Coronary artery (tissue), 2 donors: ENCODE results near the gene LYPD1.

ENCODE experiments used
- DNase-seq: peaks from one replicate; pipeline ENCODE4 v3.0.0-alpha.2; 2017; ENCODE audit warnings: low spot score
- H3K27ac ChIP-seq, 2 donors: fragments of 200-600 bp; sonication (generic); one replicate each; pipeline ENCODE4 v1.5.1; 2016 to 2019
- H3K4me3 ChIP-seq: fragments of 200-600 bp; sonication (generic); 2 replicates; pipeline ENCODE4 v1.5.1; 2016; ENCODE audit warnings: mild to moderate bottlenecking, moderate library complexity
- CTCF ChIP-seq: fragments of 200-600 bp; sonication (generic); IDR thresholded peaks from one replicate; pipeline ENCODE4 v1.5.1; 2019; ENCODE audit warnings: antibody characterized with exemption

LYPD1 gene

GRCh38 chr2:132605236-132606180, 64.5 kb downstream of the LYPD1 start:
- DNase-seq = no peak
- Histone ChIP-seq H3K4me3 (no peak overlapping the region), H3K27ac (no peak overlapping the region)
- TF ChIP-seq CTCF = no peak

- no peak overlapping the region for H3K27ac ChIP-seq
- H3K4me3 ChIP-seq = no peak overlapping the region
- TF ChIP-seq CTCF = no peak
- no peak for DNase-seq
Measured at GRCh38 chr2:132604561-132604960, 65.4 kb downstream of the LYPD1 start.

GRCh38 chr2:132599556-132599955, 70.4 kb downstream of the LYPD1 start:
- H3K27ac ChIP-seq = no peak overlapping the region
- no peak for DNase-seq
- H3K4me3 ChIP-seq = no peak overlapping the region
- no peak for TF ChIP-seq CTCF

- Histone ChIP-seq H3K27ac (no peak overlapping the region), H3K4me3 (no peak overlapping the region)
- no peak for DNase-seq
- no peak for TF ChIP-seq CTCF
Measured at GRCh38 chr2:132598536-132598935, 71.5 kb downstream of the LYPD1 start.

- DNase-seq = no peak
- no peak for TF ChIP-seq CTCF
- Histone ChIP-seq H3K27ac (no peak overlapping the region), H3K4me3 (no peak overlapping the region)
Measured at GRCh38 chr2:132597831-132598230, 72.2 kb downstream of the LYPD1 start.

- no peak for DNase-seq
- no peak overlapping the region for H3K27ac ChIP-seq
- no peak for TF ChIP-seq CTCF
Measured at GRCh38 chr2:132597166-132597565, 72.8 kb downstream of the LYPD1 start.

GRCh38 chr2:132595693-132596092, 74.3 kb downstream of the LYPD1 start:
- no peak for DNase-seq
- Histone ChIP-seq H3K27ac (no peak overlapping the region), H3K4me3 (no peak overlapping the region)
- TF ChIP-seq CTCF = no peak

More at GRCh38 chr2:132597166-132597565, 72.8 kb downstream of the LYPD1 start:
- no peak overlapping the region for H3K4me3 ChIP-seq
